IMR-90 (cell line): ENCODE data around the gene PLD1.

Source experiments
- CHD1 ChIP-seq: IDR thresholded peaks from 2 replicates; pipeline ENCODE4 v1.6.1; 2012; ENCODE audit warnings: low read depth, low read length, improper control_type of control experiment
- POLR2A ChIP-seq: IDR thresholded peaks from 2 replicates; pipeline ENCODE4 v1.6.1; 2012; ENCODE audit warnings: mild to moderate bottlenecking, low read depth, low read length

DNA sequence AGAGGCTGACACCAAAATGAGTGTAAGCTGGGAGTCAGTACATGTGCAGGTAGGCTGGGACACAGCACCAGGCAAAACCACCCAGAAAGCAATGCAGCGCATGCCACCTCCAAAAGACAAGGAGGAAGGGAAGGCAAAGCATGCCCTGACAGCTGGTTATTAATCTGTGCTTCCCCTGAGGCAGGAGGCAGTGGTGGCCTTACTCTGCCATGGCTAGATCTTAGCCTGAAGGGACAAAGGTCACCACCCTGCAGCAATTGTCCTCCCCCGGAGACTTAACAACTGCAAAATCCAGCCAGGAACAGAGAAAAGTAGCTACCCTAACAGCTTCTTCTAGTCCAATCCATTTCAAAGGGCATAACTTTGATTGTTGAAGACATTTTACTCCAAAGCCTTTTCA is 73.7 kb downstream of the PLD1 start:
- no peak for TF ChIP-seq CHD1
- TF ChIP-seq POLR2A: no peak
